ENCODE measurements around the gene SCAMP5. TPM values are rescaled to one million over a fixed set of nuclear protein-coding genes. Genes with fewer than 3 reads are reported as not detected.

Gene SCAMP5
- total and polyA plus RNA-seq, 2 of the 4 experiments (the other 2 are of a cell fraction) = 0.36 to 1.6 TPM

DNA sequence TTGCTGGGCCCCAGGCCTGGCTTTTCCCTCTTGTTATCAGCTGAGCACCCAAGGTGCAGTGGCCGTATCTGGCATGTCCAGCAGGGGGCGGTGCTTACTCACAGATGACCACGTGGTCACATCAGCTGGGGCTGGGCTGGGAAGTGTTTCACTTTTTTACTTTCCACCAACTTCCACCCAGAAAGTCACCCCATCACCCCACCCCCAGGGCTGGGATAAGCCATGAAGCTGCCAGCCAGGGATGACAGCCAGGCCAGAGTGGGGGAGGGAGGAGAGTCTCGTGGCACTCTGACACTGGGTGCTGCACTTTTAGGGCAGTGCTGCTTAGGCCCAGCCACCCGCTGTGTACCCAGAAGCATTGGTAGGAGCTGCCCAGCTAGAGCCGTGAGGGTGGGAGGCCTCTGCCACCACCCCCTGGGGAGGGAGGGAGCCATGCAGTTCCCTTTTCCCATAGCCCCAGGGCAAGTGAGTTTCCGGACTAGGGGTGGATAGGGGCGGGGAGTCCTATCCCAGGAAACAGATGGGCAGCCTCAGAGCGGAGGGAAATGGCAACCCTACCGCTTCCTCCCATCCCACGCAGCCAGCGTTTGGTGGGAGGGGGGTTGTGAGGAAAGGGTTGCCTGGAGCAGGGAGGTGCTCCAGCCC is 34.1 kb downstream of the SCAMP5 start:
- H3K27ac ChIP-seq (ENCODE audit: insufficient read depth, low read length) = no peak overlapping the region
- BruUV-seq (replicated peaks) = no TSS peak
- ATAC-seq (ENCODE audit: low read depth) = peak; percentile 98
- dilution Hi-C loops (cut with HindIII; ENCODE audit: low sequenced_read_pairs, unreplicated experiment) (no loop called here), in situ Hi-C loops (cut with MboI; ENCODE audit: low sequenced_read_pairs) (loop anchor here (5.0 kb wide), 1 partner anchor 173 kb away; the partner anchor contains the start of gene C15orf39), intact Hi-C loops (cut with micrococcal nuclease) (loop anchor here (1.0 to 10.0 kb wide), 4 partner anchors 175 to 425 kb away; partner anchors contain the start of genes MAN2C1 and SIN3A)
- DNase-seq = peak; percentile 79
- ChIA-PET POLR2A (ENCODE audit: unreplicated experiment) (interaction anchor here (0.9 kb wide), 1 partner anchor 172 kb away, joined by 3 read pairs; the partner anchor contains the start of gene C15orf39), CTCF (interaction anchor here (1.1 to 2.0 kb wide), 4 partner anchors 14 to 175 kb away, joined by 4 to 14 read pairs (median 10); partner anchors contain the start of gene C15orf39)
- H4K20me1 ChIP-seq (ENCODE audit: insufficient read depth, low read length) = no peaks in the 10 kb centered on the region
- H3K27me3 ChIP-seq (ENCODE audit: control insufficient read depth, insufficient read depth, low read length) = no peaks in the 10 kb centered on the region
- peak overlapping the region; percentile 71 for H2AK5ac ChIP-seq (ENCODE audit: low read depth, low read length)
- H2BK15ac ChIP-seq (ENCODE audit: low read depth, low read length) = no peak overlapping the region; the same call in 2 of the 3 replicates
- WGBS, 2 experiments (ENCODE audit: extremely low coverage in 2 of 2, insufficient read length in 1 of 2) = no CpG with 5 or more reads among the region's 12 CpGs
- H4K91ac ChIP-seq (ENCODE audit: insufficient read depth, low read depth, low read length) = peak overlapping the region; percentile 57; the same call in 1 of the 2 replicates
- H2AFZ ChIP-seq (replicated peaks; ENCODE audit: low read length, poor library complexity) = peak overlapping the region; percentile 93
- TF ChIP-seq CEBPB (IDR thresholded peaks at IDR 0.05; ENCODE audit: low read depth, low read length) = no peak
- TF ChIP-seq MAZ (IDR thresholded peaks at IDR 0.05; ENCODE audit: borderline replicate concordance, low read depth, low read length) = peak; percentile 59; the same call in 1 of the 2 replicates
- TF ChIP-seq RAD21 (IDR thresholded peaks at IDR 0.05; ENCODE audit: low read length) = peak; percentile 97
- TF ChIP-seq CTCF (conservative IDR thresholded peaks at IDR 0.05; ENCODE audit: low read depth, low read length) = peak; percentile 97
- TF ChIP-seq MXI1 (IDR thresholded peaks at IDR 0.05; ENCODE audit: borderline replicate concordance, low read depth, low read length) = peak; percentile 30; the same call in 1 of the 2 replicates
- no peak for TF ChIP-seq NFE2L2 (IDR thresholded peaks at IDR 0.05; ENCODE audit: low read depth, low read length)
- TF ChIP-seq SMC3 (IDR thresholded peaks at IDR 0.05; ENCODE audit: low read depth, low read length) = peak; percentile 99
- TF ChIP-seq USF2 (IDR thresholded peaks at IDR 0.05; ENCODE audit: low read depth, low read length) = peak; percentile 89
- TF ChIP-seq CHD1 (IDR thresholded peaks at IDR 0.05; ENCODE audit: low read depth, low read length) = no peak
- TF ChIP-seq, protein P1, sequence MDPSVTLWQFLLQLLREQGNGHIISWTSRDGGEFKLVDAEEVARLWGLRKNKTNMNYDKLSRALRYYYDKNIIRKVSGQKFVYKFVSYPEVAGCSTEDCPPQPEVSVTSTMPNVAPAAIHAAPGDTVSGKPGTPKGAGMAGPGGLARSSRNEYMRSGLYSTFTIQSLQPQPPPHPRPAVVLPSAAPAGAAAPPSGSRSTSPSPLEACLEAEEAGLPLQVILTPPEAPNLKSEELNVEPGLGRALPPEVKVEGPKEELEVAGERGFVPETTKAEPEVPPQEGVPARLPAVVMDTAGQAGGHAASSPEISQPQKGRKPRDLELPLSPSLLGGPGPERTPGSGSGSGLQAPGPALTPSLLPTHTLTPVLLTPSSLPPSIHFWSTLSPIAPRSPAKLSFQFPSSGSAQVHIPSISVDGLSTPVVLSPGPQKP (IDR thresholded peaks at IDR 0.05; ENCODE audit: borderline replicate concordance, low read depth, low read length) = no peak
- 0 out of 2 replicates have a peak, but pooled peaks have one; percentile 3 for TF ChIP-seq FOS (IDR thresholded peaks at IDR 0.05; ENCODE audit: low read depth, low read length)
- H3K23ac ChIP-seq (ENCODE audit: low read depth, low read length) = no peak overlapping the region
- peak overlapping the region; percentile 61 for H3K4ac ChIP-seq (ENCODE audit: low read depth, low read length)
- peaks cover 0 to 18% of the 10 kb centered on the region in 2 experiments; a peak in 2 of 4 replicates for H3K79me1 ChIP-seq (ENCODE audit: low read depth in 1 of 2, low read length in 2 of 2)
- 0 out of 2 replicates have a peak overlapping the region, but pooled peaks have one; percentile 13 for H3K9ac ChIP-seq (ENCODE audit: low read depth, low read length)
- H3K9me3 ChIP-seq (ENCODE audit: control insufficient read depth, insufficient read depth, low read length) = no peaks in the 10 kb centered on the region
- H4K5ac ChIP-seq (ENCODE audit: low read depth, low read length) = peak overlapping the region; percentile 51; the same call in 1 of the 2 replicates
- H3K56ac ChIP-seq (ENCODE audit: extremely low read depth, insufficient read depth, low read length) = no peak overlapping the region
- peak overlapping the region; percentile 95 for H2AK9ac ChIP-seq (replicated peaks; ENCODE audit: low read depth, low read length, poor library complexity)
- peaks cover 6% of the 10 kb centered on the region; the same call in 1 of the 2 replicates for H3K9me1 ChIP-seq (ENCODE audit: insufficient read depth, low read length)
- H3K4me3 ChIP-seq (ENCODE audit: insufficient read depth, low read depth, low read length) = no peak overlapping the region
- peak overlapping the region; percentile 4; the same call in 1 of the 2 replicates for H2BK20ac ChIP-seq (ENCODE audit: low read depth, low read length)
- peak overlapping the region; percentile 28; the same call in 1 of the 2 replicates for H2BK120ac ChIP-seq (ENCODE audit: low read depth, low read length)
- no peak overlapping the region for H2BK5ac ChIP-seq (ENCODE audit: low read depth, low read length, poor library complexity, severe bottlenecking)
- H3K18ac ChIP-seq (ENCODE audit: low read depth, low read length) = no peak overlapping the region; the same call in 1 of the 2 replicates
- no peaks in the 10 kb centered on the region; the same call in 1 of the 2 replicates for H3K36me3 ChIP-seq (ENCODE audit: control insufficient read depth, insufficient read depth, low read length)
- H4K8ac ChIP-seq (ENCODE audit: low read depth in 2 of 2, low read length in 2 of 2) = peak overlapping the region; percentile 70 to 87; a peak in 1 of 4 replicates
- peak overlapping the region; percentile 24; the same call in 1 of the 2 replicates for H3K4me2 ChIP-seq (ENCODE audit: low read depth, low read length)
- peaks cover 11% of the 10 kb centered on the region for H3K4me1 ChIP-seq (ENCODE audit: control insufficient read depth, insufficient read depth, low read length)
- peak overlapping the region; percentile 38 for H3K14ac ChIP-seq (replicated peaks; ENCODE audit: low read depth, low read length)
